Measurements from ENCODE around the gene INPP5J.

DNA sequence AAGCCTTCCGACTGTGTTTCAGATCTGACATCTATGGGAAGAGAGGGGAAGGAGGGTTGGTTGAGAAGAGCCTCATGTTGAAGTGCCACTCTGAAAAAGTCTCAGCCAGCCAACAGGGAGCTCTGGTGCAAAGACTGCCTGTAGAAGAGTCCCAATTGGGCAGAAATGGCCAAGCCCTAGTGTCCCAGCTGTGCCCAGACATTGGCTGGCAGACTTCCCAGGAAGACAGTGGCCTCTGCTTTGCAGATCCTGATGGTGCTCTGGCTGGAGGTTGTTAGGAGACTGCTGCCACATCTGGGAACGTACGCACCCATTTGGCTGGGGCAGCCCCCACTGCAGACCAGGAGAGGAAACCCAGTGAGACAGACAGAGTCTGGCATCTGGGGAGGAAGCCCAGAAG is 20.8 kb downstream of the INPP5J start:
- TF ChIP-seq, protein P1, sequence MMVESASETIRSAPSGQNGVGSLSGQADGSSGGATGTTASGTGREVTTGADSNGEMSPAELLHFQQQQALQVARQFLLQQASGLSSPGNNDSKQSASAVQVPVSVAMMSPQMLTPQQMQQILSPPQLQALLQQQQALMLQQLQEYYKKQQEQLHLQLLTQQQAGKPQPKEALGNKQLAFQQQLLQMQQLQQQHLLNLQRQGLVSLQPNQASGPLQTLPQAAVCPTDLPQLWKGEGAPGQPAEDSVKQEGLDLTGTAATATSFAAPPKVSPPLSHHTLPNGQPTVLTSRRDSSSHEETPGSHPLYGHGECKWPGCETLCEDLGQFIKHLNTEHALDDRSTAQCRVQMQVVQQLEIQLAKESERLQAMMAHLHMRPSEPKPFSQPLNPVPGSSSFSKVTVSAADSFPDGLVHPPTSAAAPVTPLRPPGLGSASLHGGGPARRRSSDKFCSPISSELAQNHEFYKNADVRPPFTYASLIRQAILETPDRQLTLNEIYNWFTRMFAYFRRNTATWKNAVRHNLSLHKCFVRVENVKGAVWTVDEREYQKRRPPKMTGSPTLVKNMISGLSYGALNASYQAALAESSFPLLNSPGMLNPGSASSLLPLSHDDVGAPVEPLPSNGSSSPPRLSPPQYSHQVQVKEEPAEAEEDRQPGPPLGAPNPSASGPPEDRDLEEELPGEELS (CRISPR knock-in tag; IDR thresholded peaks at IDR 0.05; ENCODE audit: borderline replicate concordance) = no peak
- no peak for TF ChIP-seq MTA2 (IDR thresholded peaks at IDR 0.05; ENCODE audit: low read depth)
- TF ChIP-seq FOS (IDR thresholded peaks at IDR 0.05; ENCODE audit: extremely low read depth, insufficient read length) = no peak
- no peak for TF ChIP-seq ZZZ3 (IDR thresholded peaks at IDR 0.05)
- TF ChIP-seq, protein P2, sequence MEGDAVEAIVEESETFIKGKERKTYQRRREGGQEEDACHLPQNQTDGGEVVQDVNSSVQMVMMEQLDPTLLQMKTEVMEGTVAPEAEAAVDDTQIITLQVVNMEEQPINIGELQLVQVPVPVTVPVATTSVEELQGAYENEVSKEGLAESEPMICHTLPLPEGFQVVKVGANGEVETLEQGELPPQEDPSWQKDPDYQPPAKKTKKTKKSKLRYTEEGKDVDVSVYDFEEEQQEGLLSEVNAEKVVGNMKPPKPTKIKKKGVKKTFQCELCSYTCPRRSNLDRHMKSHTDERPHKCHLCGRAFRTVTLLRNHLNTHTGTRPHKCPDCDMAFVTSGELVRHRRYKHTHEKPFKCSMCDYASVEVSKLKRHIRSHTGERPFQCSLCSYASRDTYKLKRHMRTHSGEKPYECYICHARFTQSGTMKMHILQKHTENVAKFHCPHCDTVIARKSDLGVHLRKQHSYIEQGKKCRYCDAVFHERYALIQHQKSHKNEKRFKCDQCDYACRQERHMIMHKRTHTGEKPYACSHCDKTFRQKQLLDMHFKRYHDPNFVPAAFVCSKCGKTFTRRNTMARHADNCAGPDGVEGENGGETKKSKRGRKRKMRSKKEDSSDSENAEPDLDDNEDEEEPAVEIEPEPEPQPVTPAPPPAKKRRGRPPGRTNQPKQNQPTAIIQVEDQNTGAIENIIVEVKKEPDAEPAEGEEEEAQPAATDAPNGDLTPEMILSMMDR (IDR thresholded peaks at IDR 0.05 in 2 of 3, conservative IDR thresholded peaks at IDR 0.05 in 1 of 3; ENCODE audit: insufficient read depth in 2 of 3, low read depth in 1 of 3, low read length in 3 of 3) = no peak
- TF ChIP-seq, protein P3, sequence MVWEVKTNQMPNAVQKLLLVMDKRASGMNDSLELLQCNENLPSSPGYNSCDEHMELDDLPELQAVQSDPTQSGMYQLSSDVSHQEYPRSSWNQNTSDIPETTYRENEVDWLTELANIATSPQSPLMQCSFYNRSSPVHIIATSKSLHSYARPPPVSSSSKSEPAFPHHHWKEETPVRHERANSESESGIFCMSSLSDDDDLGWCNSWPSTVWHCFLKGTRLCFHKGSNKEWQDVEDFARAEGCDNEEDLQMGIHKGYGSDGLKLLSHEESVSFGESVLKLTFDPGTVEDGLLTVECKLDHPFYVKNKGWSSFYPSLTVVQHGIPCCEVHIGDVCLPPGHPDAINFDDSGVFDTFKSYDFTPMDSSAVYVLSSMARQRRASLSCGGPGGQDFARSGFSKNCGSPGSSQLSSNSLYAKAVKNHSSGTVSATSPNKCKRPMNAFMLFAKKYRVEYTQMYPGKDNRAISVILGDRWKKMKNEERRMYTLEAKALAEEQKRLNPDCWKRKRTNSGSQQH (CRISPR knock-in tag; IDR thresholded peaks at IDR 0.05) = no peak
- TF ChIP-seq JUND (IDR thresholded peaks at IDR 0.05; ENCODE audit: borderline replicate concordance, low read depth, low read length) = no peak
- TF ChIP-seq JUND (tag; IDR thresholded peaks at IDR 0.05; ENCODE audit: borderline replicate concordance, low read depth, low read length) = no peak
- TF ChIP-seq CREM (IDR thresholded peaks at IDR 0.05; ENCODE audit: low read depth) = no peak
- TF ChIP-seq ZNF184 (CRISPR knock-in tag; IDR thresholded peaks at IDR 0.05) = no peak
- no peak for TF ChIP-seq ZFX (CRISPR knock-in tag; IDR thresholded peaks at IDR 0.05)
